ENCODE results near the gene UNC13D. TPM values are rescaled to one million over a fixed set of nuclear protein-coding genes. Genes with fewer than 3 reads are reported as not detected.

Gene UNC13D
- total RNA-seq, 1 donor from 2014 or later, result 6.8 TPM

- peak overlapping the region; percentile 61 for H3K27ac Mint-ChIP-seq
- TF ChIP-seq CTCF (IDR thresholded peaks at IDR 0.05; ENCODE audit: unreplicated experiment), result no peak
- H3K4me1 Mint-ChIP-seq, result peaks cover 15% of the 10 kb centered on the region
- H3K36me3 Mint-ChIP-seq, result peaks cover 13% of the 10 kb centered on the region
- no peaks in the 10 kb centered on the region for H3K27me3 Mint-ChIP-seq (ENCODE audit: low read depth)
- no peak for DNase-seq (ENCODE audit: low spot score in 2 of 2, unreplicated experiment in 2 of 2)
- H3K9me3 Mint-ChIP-seq, result no peaks in the 10 kb centered on the region
- no peak overlapping the region for H3K4me3 Mint-ChIP-seq
Measured at GRCh38 chr17:75824666-75825065, 19.5 kb downstream of the UNC13D start.

GRCh38 chr17:75824050-75824552 is 20.1 kb downstream of the UNC13D start:
- no peak for TF ChIP-seq CTCF (IDR thresholded peaks at IDR 0.05; ENCODE audit: unreplicated experiment)
- Mint-ChIP-seq H3K9me3 (no peaks in the 10 kb centered on the region), H3K4me3 (no peak overlapping the region), H3K27ac (peak overlapping the region; percentile 9), H3K27me3 (ENCODE audit: low read depth) (no peaks in the 10 kb centered on the region), H3K4me1 (peaks cover 15% of the 10 kb centered on the region), H3K36me3 (peaks cover 17% of the 10 kb centered on the region)
- DNase-seq (ENCODE audit: low spot score in 2 of 2, unreplicated experiment in 2 of 2), result no peak

GRCh38 chr17:75823257-75824041 is 20.8 kb downstream of the UNC13D start:
- Mint-ChIP-seq H3K4me1 (peaks cover 15% of the 10 kb centered on the region), H3K36me3 (peaks cover 23% of the 10 kb centered on the region), H3K4me3 (no peak overlapping the region), H3K27ac (no peak overlapping the region), H3K9me3 (no peaks in the 10 kb centered on the region), H3K27me3 (ENCODE audit: low read depth) (no peaks in the 10 kb centered on the region)
- no peak for TF ChIP-seq CTCF (IDR thresholded peaks at IDR 0.05; ENCODE audit: unreplicated experiment)
- DNase-seq (ENCODE audit: low spot score in 2 of 2, unreplicated experiment in 2 of 2), result no peak

- H3K4me3 Mint-ChIP-seq, result no peak overlapping the region
- TF ChIP-seq CTCF (IDR thresholded peaks at IDR 0.05; ENCODE audit: unreplicated experiment), result no peak
- H3K9me3 Mint-ChIP-seq, result no peaks in the 10 kb centered on the region
- no peak overlapping the region for H3K27ac Mint-ChIP-seq
- H3K36me3 Mint-ChIP-seq, result peaks cover 24% of the 10 kb centered on the region
- H3K27me3 Mint-ChIP-seq (ENCODE audit: low read depth), result no peaks in the 10 kb centered on the region
- DNase-seq (ENCODE audit: low spot score in 2 of 2, unreplicated experiment in 2 of 2), result no peak
- peaks cover 9% of the 10 kb centered on the region for H3K4me1 Mint-ChIP-seq
Measured at GRCh38 chr17:75822800-75823166, 21.4 kb downstream of the UNC13D start.

GRCh38 chr17:75822119-75822799 is 21.9 kb downstream of the UNC13D start:
- Mint-ChIP-seq H3K9me3 (no peaks in the 10 kb centered on the region), H3K36me3 (peaks cover 24% of the 10 kb centered on the region), H3K27ac (no peak overlapping the region), H3K4me1 (peaks cover 4% of the 10 kb centered on the region), H3K27me3 (ENCODE audit: low read depth) (no peaks in the 10 kb centered on the region), H3K4me3 (no peak overlapping the region)
- no peak for TF ChIP-seq CTCF (IDR thresholded peaks at IDR 0.05; ENCODE audit: unreplicated experiment)
- no peak for DNase-seq (ENCODE audit: low spot score in 2 of 2, unreplicated experiment in 2 of 2)
